Astrocyte (in vitro differentiated cells and primary cell): ENCODE data around the gene FBXL13.
"Not testable (repeated sequence)": the region's sequence is repeated elsewhere in the genome, so short reads cannot be mapped to it uniquely, and the experiment has no call there.

Experiments used
- EZH2 ChIP-seq: IDR thresholded peaks from 2 replicates; pipeline ENCODE4 v1.6.1; 2012; ENCODE audit warnings: mild to moderate bottlenecking, low read length, inconsistent platforms; ENCODE audit not compliant: insufficient read depth
- TF ChIP-seq, protein P1 (sequence below): IDR thresholded peaks from 2 replicates; pipeline ENCODE4 v1.5.1; 2011; ENCODE audit warnings: low read depth, mild to moderate bottlenecking, inconsistent platforms, low read length, moderate library complexity; ENCODE audit not compliant: insufficient read depth

- TF ChIP-seq, protein P1, sequence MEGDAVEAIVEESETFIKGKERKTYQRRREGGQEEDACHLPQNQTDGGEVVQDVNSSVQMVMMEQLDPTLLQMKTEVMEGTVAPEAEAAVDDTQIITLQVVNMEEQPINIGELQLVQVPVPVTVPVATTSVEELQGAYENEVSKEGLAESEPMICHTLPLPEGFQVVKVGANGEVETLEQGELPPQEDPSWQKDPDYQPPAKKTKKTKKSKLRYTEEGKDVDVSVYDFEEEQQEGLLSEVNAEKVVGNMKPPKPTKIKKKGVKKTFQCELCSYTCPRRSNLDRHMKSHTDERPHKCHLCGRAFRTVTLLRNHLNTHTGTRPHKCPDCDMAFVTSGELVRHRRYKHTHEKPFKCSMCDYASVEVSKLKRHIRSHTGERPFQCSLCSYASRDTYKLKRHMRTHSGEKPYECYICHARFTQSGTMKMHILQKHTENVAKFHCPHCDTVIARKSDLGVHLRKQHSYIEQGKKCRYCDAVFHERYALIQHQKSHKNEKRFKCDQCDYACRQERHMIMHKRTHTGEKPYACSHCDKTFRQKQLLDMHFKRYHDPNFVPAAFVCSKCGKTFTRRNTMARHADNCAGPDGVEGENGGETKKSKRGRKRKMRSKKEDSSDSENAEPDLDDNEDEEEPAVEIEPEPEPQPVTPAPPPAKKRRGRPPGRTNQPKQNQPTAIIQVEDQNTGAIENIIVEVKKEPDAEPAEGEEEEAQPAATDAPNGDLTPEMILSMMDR = not testable (repeated sequence)
- TF ChIP-seq EZH2 = not testable (repeated sequence)
These were observed 51.0 kb downstream of the FBXL13 start for GRCh38 chr7:103023578-103023977.
